ENCODE results near the gene ST8SIA5. TPM values are rescaled to one million over a fixed set of nuclear protein-coding genes. Genes with fewer than 3 reads are reported as not detected.

The ST8SIA5 gene
- total and polyA plus RNA-seq, 10 of the 15 experiments (the other 5 are each of a cell fraction or from before 2014, with no cell fraction given), result 0.02 to 0.32 (median 0.12) TPM; not detected in 1

GRCh38 chr18:46657115-46657955 lies 99.5 kb downstream of the ST8SIA5 start, which contains the start of gene LOXHD1:
Gene LOXHD1, minus strand, starts transcription at chr18:46657220. Its CDS starts 187 bp downstream, at chr18:46657033.
- ATAC-seq (no peak), FAIRE-seq (no peak), DNase-seq (ENCODE audit: low read depth, low spot score) (no peak)
- no peaks in the 10 kb centered on the region for H3K79me2 ChIP-seq (ENCODE audit: control insufficient read depth, insufficient read depth, low read length)
- no peaks in the 10 kb centered on the region for H3K9me3 ChIP-seq (replicated peaks; ENCODE audit: control insufficient read depth, insufficient read depth, low read length)
- H4K20me1 ChIP-seq (ENCODE audit: control insufficient read depth, insufficient read depth), result no peaks in the 10 kb centered on the region
- no peak within 1 kb of the TSS for H3K9ac ChIP-seq (ENCODE audit: control insufficient read depth, insufficient read depth, low read length)
- H3K27me3 ChIP-seq (replicated peaks in 1 of 2; ENCODE audit: control insufficient read depth in 2 of 2, insufficient read depth in 2 of 2, low read length in 1 of 2), result 0 out of 4 replicates have a peak, but pooled peaks cover 0 to 3% of the 10 kb centered on the region in 2 experiments
- ChIA-PET SMC1A (ENCODE audit: uncharacterized antibody, unreplicated experiment) (interaction anchor here (0.6 to 2.1 kb wide), 14 partner anchors 8 to 510 kb away, joined by 3 to 19 read pairs (median 4); a partner anchor contains a TSS), CTCF (interaction anchor here (0.5 to 5.3 kb wide), 50 partner anchors 9 to 521 kb away, joined by 3 to 72 read pairs (median 4); partner anchors contain the start of genes KATNAL2 and PIAS2), RAD21 (ENCODE audit: unreplicated experiment) (interaction anchor here (0.7 to 2.9 kb wide), 22 partner anchors 10 to 584 kb away, joined by 3 to 39 read pairs (median 4); partner anchors contain the start of genes KATNAL2 and PIAS2), POLR2A (no interaction called here)
- H3K4me1 ChIP-seq (ENCODE audit: control insufficient read depth, insufficient read depth, low read length), result no peaks in the 10 kb centered on the region
- TF ChIP-seq BACH1 (IDR thresholded peaks at IDR 0.05; ENCODE audit: borderline replicate concordance), result no peak
- TF ChIP-seq BCL11A (IDR thresholded peaks at IDR 0.05; ENCODE audit: low read depth, low read length), result no peak
- no peak for TF ChIP-seq JUND (IDR thresholded peaks at IDR 0.05; ENCODE audit: low read depth, low read length)
- TF ChIP-seq POLR2A (IDR thresholded peaks at IDR 0.05; ENCODE audit: low read depth, low read length), result no peak
- no peak within 1 kb of the TSS for H3K4me3 ChIP-seq
- no peaks in the 10 kb centered on the region for H3K36me3 ChIP-seq (ENCODE audit: control insufficient read depth in 2 of 2, insufficient read depth in 2 of 2, low read length in 1 of 2)
- no peak within 1 kb of the TSS for H3K27ac ChIP-seq (ENCODE audit: control insufficient read depth, insufficient read depth)
- no peak within 1 kb of the TSS for H3K4me2 ChIP-seq (ENCODE audit: control insufficient read depth, insufficient read depth)
- intact Hi-C loops (cut with micrococcal nuclease; ENCODE audit: unreplicated experiment), result loop anchor here (10.0 kb wide), 1 partner anchor 257 kb away; the partner anchor contains the start of genes KATNAL2 and PIAS2
- H2AFZ ChIP-seq (ENCODE audit: control insufficient read depth, low read depth, low read length), result no peak within 1 kb of the TSS
- 61% methylated on average over 24 of the region's 25 CpGs for WGBS (ENCODE audit: insufficient coverage, insufficient replicate concordance, low lambda C conversion rate, missing lambda C conversion rate)
- no TSS peak for BruUV-seq (replicated peaks)
- in situ Hi-C loops (cut with MboI), result loop anchor here (5.0 kb wide), 2 partner anchors 380 to 510 kb away; no protein-coding TSS in a partner anchor
